Left ventricle myocardium inferior (tissue), 1 donor: ENCODE results near the gene PPP1CA. TPM values are rescaled to one million over a fixed set of nuclear protein-coding genes. Genes with fewer than 3 reads are reported as not detected.
"Not testable (repeated sequence)": the region's sequence is repeated elsewhere in the genome, so short reads cannot be mapped to it uniquely, and the experiment has no call there.

ENCODE experiments used
- DNase-seq: peaks from one replicate; pipeline ENCODE4 v3.0.0-alpha.2; 2020
- H3K27ac ChIP-seq: fragments of 200-600 bp; replicated peaks from 2 replicates; pipeline ENCODE4 v1.8.0; 2021
- H3K27me3 ChIP-seq: fragments of 200-600 bp; 2 replicates; pipeline ENCODE4 v1.8.0; 2021; ENCODE audit warnings: low read depth
- H3K36me3 ChIP-seq: fragments of 200-600 bp; 2 replicates; pipeline ENCODE4 v1.8.0; 2021
- H3K4me1 ChIP-seq: fragments of 200-600 bp; 2 replicates; pipeline ENCODE4 v1.8.0; 2021
- H3K4me3 ChIP-seq: fragments of 200-600 bp; 2 replicates; pipeline ENCODE4 v1.8.0; 2021; ENCODE audit warnings: mild to moderate bottlenecking, moderate library complexity
- H3K9me3 ChIP-seq: fragments of 200-600 bp; replicated peaks from 2 replicates; pipeline ENCODE4 v1.8.0; 2021
- intact Hi-C: fragments of 100-400 bp; cut with micrococcal nuclease; formaldehyde crosslinking; loops from one replicate; pipeline ENCODE4 v1.11.0; 2022
- total RNA-seq: library from RNA; stranded (reverse); fragmentation: NEBNext Ultra II Directional; extraction: Animal tissue kit (Norgen Biotek cat#: 25700); gene quantifications from one replicate; pipeline ENCODE4 v1.2.1, GENCODE V29; 2021
- TF ChIP-seq, protein P1 (sequence below): fragments of 200-600 bp; IDR thresholded peaks from 2 replicates; pipeline ENCODE4 v1.8.0; 2021; ENCODE audit warnings: antibody characterized with exemption, mild to moderate bottlenecking, borderline replicate concordance
- donor health status: DM: no; HTN: yes; CAD: no; lungs with severe emphysema.

The PPP1CA gene
- total RNA-seq, 1 donor from 2014 or later = 86.0 TPM

DNA sequence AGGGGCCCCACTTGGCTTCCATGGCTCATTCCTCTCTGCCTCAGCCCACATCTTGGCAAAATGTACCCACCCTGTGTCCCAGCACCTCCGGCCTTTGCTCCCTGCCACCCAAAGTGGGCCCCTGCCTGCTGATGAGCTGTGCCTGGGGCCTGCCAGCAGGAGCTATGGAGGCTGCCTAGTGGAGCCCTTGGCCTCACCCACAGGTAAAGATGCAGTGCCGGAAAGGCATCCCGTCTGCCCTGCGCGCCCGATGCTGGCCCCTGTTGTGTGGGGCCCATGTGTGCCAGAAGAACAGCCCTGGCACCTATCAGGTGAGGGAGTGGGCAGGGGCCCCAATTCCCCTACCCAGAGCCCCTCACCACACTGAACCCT lies 3.5 kb upstream of the PPP1CA start:
- intact Hi-C loops = no loop called here
- H3K27ac ChIP-seq = no peak overlapping the region
- DNase-seq = no peak
- H3K9me3 ChIP-seq = no peaks in the 10 kb centered on the region
- H3K4me3 ChIP-seq = no peak overlapping the region
- H3K36me3 ChIP-seq = peaks cover 4% of the 10 kb centered on the region
- TF ChIP-seq, protein P1, sequence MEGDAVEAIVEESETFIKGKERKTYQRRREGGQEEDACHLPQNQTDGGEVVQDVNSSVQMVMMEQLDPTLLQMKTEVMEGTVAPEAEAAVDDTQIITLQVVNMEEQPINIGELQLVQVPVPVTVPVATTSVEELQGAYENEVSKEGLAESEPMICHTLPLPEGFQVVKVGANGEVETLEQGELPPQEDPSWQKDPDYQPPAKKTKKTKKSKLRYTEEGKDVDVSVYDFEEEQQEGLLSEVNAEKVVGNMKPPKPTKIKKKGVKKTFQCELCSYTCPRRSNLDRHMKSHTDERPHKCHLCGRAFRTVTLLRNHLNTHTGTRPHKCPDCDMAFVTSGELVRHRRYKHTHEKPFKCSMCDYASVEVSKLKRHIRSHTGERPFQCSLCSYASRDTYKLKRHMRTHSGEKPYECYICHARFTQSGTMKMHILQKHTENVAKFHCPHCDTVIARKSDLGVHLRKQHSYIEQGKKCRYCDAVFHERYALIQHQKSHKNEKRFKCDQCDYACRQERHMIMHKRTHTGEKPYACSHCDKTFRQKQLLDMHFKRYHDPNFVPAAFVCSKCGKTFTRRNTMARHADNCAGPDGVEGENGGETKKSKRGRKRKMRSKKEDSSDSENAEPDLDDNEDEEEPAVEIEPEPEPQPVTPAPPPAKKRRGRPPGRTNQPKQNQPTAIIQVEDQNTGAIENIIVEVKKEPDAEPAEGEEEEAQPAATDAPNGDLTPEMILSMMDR = no peak
- H3K27me3 ChIP-seq = peaks cover 28% of the 10 kb centered on the region
- H3K4me1 ChIP-seq = peaks cover 38% of the 10 kb centered on the region

DNA sequence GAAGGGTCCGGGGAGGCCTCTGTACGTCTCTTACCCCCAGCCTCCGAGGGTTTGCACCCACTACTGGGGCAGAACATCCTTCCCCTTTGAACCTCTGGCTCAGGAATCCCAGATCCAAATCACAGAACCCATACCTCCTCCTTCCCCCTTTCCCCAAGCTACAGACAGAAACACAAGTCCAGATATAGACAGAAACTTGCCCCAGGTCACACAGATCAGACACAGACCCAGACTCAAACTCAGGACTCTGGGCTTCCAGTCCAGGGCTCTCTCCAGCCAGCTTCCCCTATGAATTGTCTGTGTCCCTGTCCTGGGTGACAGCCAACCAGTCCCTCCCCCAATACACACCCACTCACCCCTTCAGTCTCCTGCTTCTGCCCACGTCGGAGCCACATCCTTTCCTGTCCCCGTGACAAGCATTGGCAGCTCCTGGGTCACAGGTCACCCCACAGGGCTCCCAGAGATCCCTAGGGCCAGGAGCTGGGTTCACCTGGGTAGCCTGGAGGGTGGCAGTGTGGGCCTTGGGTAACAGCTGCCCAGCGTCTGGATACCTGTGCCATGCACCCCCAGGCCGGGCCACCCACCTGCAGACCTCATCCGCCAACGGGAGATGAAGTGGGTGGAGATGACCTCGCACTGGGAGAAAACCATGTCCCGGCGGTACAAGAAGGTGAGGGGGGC lies 3.0 kb upstream of the PPP1CA start:
- Histone ChIP-seq H3K36me3 (peaks cover 7% of the 10 kb centered on the region), H3K27ac (no peak overlapping the region), H3K9me3 (no peaks in the 10 kb centered on the region), H3K4me1 (peaks cover 43% of the 10 kb centered on the region), H3K4me3 (peak overlapping the region; percentile 11), H3K27me3 (peaks cover 22% of the 10 kb centered on the region)
- intact Hi-C loops = no loop called here
- TF ChIP-seq, protein P1 = no peak
- DNase-seq = no peak

DNA sequence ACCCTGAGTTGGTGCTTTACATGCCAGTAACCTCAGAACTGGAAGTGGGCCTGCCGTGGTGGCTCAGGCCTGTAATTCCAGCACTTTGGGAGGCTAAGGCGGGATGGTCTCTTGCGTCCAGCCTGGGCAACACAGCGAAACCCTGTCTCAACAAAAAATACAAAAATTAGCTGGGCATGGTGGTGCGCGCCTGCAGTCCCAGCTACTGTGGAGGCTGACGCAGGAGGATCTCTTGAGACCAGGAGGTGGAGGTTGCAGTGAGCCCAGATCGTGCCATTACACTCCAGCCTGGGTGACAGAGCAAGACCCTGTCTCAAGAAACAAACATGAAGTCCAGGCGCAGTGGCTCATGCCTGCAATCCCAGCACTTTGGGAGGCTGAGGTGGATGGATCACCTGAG lies 1.4 kb upstream of the PPP1CA start:
- Histone ChIP-seq H3K4me1 (peaks cover 59% of the 10 kb centered on the region), H3K27me3 (peaks cover 10% of the 10 kb centered on the region), H3K27ac (peak overlapping the region; percentile 21), H3K36me3 (peaks cover 22% of the 10 kb centered on the region)
- intact Hi-C loops, H3K9me3 ChIP-seq, H3K4me3 ChIP-seq, DNase-seq: not testable (repeated sequence)

DNA sequence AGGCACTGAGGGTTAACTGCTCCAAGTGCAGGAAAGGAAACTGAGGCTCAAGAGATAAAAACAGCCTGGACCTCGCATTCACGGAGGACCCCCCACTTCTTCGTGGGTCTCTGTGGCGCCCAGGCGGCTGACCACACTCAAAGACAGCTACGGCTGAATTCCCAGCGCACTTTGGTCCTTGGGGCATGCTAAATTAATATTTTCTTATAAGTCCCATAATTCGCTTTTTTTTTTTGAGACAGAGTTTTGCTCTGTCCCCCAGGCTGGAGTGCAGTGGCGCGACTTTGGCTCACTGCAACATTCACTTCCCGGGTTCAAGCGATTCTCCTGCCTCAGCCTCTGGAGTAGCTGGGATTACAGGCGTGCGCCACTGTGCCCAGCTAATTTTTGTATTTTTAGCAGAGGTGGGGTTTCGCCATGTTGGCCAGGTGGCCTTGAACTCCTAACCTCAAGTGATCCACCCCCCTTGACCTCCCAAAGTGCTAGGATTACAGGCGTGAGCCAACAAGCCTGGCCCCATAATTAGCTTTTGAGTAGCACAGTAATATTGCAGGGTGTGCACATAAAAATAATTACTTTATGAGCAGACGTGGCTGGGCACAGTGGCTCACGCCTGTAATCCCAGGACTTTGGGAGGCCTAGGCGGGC lies 658 bp upstream of the PPP1CA start:
- H3K9me3 ChIP-seq, H3K27me3 ChIP-seq, DNase-seq, intact Hi-C loops: not testable (repeated sequence)
- Histone ChIP-seq H3K27ac (peak overlapping the region; percentile 99), H3K4me3 (peak overlapping the region; percentile 99), H3K4me1 (peaks cover 66% of the 10 kb centered on the region), H3K36me3 (peaks cover 30% of the 10 kb centered on the region)

DNA sequence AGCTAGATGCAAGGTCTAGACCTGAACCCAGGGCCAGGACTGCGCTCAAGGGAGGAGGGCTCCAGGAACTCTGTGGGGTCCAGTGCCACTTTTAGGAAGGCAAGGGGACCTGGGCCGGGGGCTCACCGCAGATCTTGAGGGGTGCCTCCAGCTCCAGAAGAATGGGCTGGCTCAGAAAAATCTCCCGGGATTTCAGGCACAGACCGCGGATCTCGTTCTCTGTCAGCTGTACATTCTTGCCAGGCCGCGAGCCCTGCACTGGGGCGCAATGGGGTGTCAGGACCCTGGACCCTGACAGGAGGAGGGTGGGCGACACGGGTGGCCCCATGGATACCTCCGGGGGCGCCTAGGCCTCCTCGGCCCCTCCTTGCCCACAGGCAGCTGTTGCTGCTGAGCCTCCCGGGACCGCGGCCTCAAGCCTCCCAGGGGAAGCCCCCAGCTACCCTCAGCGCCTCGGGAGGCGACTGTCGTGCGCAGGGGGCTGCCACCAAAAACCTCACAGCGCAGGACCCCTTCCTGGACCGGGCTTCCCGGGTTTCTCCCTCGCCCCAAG lies 640 bp downstream of the PPP1CA start:
- intact Hi-C loops = no loop called here
- H3K4me1 ChIP-seq = peaks cover 68% of the 10 kb centered on the region

DNA sequence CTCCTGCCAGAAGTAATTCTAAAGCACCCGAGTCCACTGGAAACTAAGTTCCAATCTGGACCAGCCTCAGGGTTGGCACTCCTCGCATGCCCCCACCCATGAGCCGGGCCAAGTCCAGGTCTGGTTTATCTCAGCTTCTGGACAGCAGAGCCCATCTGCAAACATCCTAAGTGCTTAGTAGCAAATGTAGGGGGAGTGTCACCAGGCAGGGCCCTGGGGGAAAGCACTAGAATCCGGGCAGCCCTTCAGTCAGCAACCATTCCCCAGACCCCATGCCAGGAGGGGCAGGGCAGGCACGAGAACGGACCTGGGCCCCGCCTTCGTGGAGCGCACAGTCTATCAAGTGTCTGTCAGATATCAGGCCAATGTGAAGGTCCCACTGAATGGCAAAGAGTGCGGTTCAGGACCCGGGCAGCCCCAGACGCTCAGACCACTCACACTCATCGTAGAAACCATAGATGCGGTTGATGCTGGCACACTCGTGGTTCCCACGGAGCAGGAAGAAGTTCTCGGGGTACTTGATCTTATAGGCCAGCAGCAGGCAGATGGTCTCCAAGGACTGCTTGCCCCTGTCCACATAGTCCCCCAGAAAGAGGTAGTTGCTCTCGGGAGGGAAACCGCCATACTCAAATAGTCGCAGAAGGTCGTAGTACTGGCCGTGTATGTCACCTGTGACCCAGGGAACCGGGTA lies 1.3 kb downstream of the PPP1CA start:
- peak overlapping the region; percentile 99 for H3K4me3 ChIP-seq
- DNase-seq = no peak
- H3K27ac ChIP-seq = peak overlapping the region; percentile 99
- TF ChIP-seq, protein P1 = no peak
- H3K27me3 ChIP-seq = peaks cover 6% of the 10 kb centered on the region
- intact Hi-C loops = no loop called here
- H3K36me3 ChIP-seq = peaks cover 48% of the 10 kb centered on the region
- H3K4me1 ChIP-seq = peaks cover 68% of the 10 kb centered on the region
- no peaks in the 10 kb centered on the region for H3K9me3 ChIP-seq

More for the DNA sequence above, 640 bp downstream of the PPP1CA start:
- H3K4me3 ChIP-seq = peak overlapping the region; percentile 99
- H3K36me3 ChIP-seq = peaks cover 43% of the 10 kb centered on the region
- DNase-seq = no peak
- TF ChIP-seq, protein P1 = no peak
- peaks cover 7% of the 10 kb centered on the region for H3K27me3 ChIP-seq
- H3K9me3 ChIP-seq = no peaks in the 10 kb centered on the region
- peak overlapping the region; percentile 99 for H3K27ac ChIP-seq
